ENCODE data around the gene ERCC2.

Gene ERCC2

GRCh38 chr19:45361608-45362007, 8.8 kb downstream of the ERCC2 start:
- DNase-seq (ENCODE audit: low read depth), result no peak
- TF ChIP-seq, protein P1, sequence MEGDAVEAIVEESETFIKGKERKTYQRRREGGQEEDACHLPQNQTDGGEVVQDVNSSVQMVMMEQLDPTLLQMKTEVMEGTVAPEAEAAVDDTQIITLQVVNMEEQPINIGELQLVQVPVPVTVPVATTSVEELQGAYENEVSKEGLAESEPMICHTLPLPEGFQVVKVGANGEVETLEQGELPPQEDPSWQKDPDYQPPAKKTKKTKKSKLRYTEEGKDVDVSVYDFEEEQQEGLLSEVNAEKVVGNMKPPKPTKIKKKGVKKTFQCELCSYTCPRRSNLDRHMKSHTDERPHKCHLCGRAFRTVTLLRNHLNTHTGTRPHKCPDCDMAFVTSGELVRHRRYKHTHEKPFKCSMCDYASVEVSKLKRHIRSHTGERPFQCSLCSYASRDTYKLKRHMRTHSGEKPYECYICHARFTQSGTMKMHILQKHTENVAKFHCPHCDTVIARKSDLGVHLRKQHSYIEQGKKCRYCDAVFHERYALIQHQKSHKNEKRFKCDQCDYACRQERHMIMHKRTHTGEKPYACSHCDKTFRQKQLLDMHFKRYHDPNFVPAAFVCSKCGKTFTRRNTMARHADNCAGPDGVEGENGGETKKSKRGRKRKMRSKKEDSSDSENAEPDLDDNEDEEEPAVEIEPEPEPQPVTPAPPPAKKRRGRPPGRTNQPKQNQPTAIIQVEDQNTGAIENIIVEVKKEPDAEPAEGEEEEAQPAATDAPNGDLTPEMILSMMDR (IDR thresholded peaks at IDR 0.05; ENCODE audit: control insufficient read depth, extremely low read depth, insufficient read depth), result no peak
- no peak overlapping the region for H3K4me3 ChIP-seq (ENCODE audit: low read depth, low read length)

DNA sequence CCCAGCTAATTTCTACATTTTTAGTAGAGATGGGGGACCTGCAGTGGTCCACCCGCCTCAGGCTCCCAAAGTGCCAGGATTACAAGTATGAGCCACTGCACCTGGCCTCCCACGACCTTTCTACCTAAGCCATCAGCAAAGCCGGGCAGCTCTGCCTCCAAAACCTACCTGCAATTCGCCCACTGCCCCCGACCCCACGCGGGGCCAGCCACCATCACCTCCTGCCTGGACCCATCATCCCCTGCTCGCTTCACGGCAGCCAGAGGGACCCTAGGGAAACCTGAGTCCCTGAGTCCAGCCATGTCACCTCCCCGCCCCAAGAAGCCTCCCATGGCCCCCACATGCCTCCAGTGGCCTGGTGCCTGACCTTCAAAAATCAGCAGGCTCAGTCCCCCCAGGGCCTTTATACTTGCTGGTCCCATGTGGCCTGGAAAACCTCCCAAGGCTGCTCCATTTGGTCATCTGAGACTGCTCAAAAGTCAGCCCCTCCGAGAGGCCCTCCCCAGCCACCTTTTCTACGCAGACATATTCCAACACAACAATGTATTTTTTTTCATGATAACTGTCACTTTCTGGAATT, 12.1 kb downstream of the ERCC2 start:
- TF ChIP-seq, protein P1 (IDR thresholded peaks at IDR 0.05; ENCODE audit: control insufficient read depth, extremely low read depth, insufficient read depth), result no peak
- H3K4me3 ChIP-seq (ENCODE audit: low read depth, low read length), result no peak overlapping the region
- DNase-seq (ENCODE audit: low read depth), result no peak

DNA sequence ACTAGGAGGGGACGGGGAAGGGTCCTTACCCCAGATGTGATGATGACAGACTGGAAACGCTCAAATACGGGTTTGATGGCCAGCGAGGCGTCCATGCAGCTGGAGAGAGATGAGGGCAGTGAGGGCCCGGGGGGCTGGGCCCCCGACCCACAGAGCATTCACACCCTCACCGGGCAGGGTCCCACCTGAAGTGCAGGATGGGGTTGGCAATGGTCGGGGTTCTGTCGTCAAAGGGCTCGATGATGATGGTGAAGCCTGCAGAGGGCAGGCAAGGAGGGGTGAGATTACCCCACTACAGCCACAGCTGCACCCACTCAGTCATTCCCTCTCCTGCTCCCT, 13.0 kb downstream of the ERCC2 start:
- H3K4me3 ChIP-seq (ENCODE audit: low read depth, low read length), result no peak overlapping the region
- TF ChIP-seq, protein P1 (IDR thresholded peaks at IDR 0.05; ENCODE audit: control insufficient read depth, extremely low read depth, insufficient read depth), result no peak
- DNase-seq (ENCODE audit: low read depth), result no peak

GRCh38 chr19:45356760-45357444, 13.5 kb downstream of the ERCC2 start:
- TF ChIP-seq, protein P1 (IDR thresholded peaks at IDR 0.05; ENCODE audit: control insufficient read depth, extremely low read depth, insufficient read depth), result no peak

GRCh38 chr19:45355910-45356309, 14.5 kb downstream of the ERCC2 start:
- DNase-seq (ENCODE audit: low read depth), result no peak

More at GRCh38 chr19:45356760-45357444, 13.5 kb downstream of the ERCC2 start:
- H3K4me3 ChIP-seq (ENCODE audit: low read depth, low read length), result no peak overlapping the region
- DNase-seq (ENCODE audit: low read depth), result no peak

GRCh38 chr19:45355402-45355801, 15.0 kb downstream of the ERCC2 start:
- no peak overlapping the region for H3K4me3 ChIP-seq (ENCODE audit: low read depth, low read length)
- TF ChIP-seq, protein P1 (IDR thresholded peaks at IDR 0.05; ENCODE audit: control insufficient read depth, extremely low read depth, insufficient read depth), result no peak
- no peak for DNase-seq (ENCODE audit: low read depth)

More at GRCh38 chr19:45355910-45356309, 14.5 kb downstream of the ERCC2 start:
- TF ChIP-seq, protein P1 (IDR thresholded peaks at IDR 0.05; ENCODE audit: control insufficient read depth, extremely low read depth, insufficient read depth), result no peak
- no peak overlapping the region for H3K4me3 ChIP-seq (ENCODE audit: low read depth, low read length)

All from LNCaP clone FGC (cell line).